HG03280 (cell line): ENCODE data around the gene JAKMIP1.

ENCODE experiments used
- ATAC-seq: cut with Tn5 transposase; IDR thresholded peaks from one replicate; pipeline ENCODE4 v1.9.1; 2021; ENCODE audit warnings: mild to moderate bottlenecking, moderate library complexity; ENCODE audit not compliant: unreplicated experiment

Gene JAKMIP1

GRCh38 chr4:6047130-6047673 lies 153.1 kb downstream of the JAKMIP1 start:
- no peak for ATAC-seq

DNA sequence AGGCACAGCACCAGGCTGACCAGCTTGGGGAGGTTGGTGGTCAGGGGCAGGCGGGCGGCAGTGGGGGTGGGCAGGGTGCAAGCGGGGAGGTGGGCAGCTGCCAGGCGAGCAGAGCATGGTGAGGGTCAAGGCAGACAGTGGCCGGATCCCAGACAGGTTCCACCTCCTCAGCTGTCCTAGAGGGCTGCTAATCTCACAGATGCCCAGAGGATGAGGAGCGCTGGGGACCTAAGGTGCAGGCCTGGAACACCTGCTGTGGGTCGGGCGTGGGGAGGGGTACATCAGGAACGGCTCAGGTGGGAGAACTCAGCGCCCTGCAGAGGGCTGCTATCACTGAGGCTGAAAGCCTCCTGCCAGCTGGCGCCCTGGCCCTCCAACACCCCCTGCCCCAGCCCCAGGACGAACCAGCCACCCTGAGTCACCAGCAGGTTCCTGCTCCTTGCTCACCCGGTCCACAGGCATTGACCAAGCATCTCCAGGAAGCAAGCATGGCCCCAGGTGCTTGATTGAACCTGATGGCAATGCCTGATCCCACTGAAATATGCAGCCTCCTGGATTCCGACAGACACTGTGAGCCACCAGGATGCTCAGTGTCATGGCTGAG lies 153.7 kb downstream of the JAKMIP1 start:
- ATAC-seq: no peak

DNA sequence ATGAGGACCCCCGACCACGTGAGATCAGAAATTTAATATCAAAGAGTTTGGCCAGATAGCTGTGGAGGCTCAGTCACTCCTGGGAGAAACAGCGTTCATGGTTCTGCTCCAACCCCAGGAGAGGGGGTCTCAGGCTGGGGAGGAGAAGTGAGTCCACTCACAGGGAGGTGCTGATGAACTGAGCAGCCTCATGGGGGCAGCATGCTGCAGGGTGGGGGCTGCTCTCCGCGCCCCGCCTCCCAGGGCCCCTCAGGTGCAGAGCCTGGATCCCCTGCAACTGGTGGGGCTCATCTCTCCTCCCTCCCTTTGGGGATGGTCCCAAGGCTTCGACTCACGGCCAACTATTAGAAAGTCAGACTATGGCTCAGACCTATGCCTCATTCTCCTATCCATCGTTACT lies 155.5 kb downstream of the JAKMIP1 start:
- ATAC-seq: no peak

DNA sequence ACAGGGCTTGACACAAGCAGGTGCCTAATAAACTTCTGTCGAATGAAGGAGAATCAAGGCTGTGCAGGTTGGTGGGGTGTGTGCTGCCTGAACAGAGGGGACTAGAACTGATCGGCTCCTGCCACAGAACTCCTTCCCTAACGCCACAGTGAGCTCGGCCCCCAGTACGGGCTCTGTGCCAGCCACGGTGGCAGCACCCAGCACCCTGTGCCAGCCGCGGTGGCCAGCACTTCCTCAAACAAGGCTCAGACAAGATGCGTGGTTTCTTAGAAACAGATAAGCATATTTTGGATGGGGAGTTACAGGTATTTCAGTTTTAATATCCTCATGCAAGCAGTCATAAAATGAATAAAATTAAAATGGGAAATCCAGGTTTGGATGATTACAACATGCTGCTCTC lies 156.1 kb downstream of the JAKMIP1 start:
- ATAC-seq: no peak

- ATAC-seq: no peak
These were observed 156.5 kb downstream of the JAKMIP1 start for GRCh38 chr4:6043843-6044242.

DNA sequence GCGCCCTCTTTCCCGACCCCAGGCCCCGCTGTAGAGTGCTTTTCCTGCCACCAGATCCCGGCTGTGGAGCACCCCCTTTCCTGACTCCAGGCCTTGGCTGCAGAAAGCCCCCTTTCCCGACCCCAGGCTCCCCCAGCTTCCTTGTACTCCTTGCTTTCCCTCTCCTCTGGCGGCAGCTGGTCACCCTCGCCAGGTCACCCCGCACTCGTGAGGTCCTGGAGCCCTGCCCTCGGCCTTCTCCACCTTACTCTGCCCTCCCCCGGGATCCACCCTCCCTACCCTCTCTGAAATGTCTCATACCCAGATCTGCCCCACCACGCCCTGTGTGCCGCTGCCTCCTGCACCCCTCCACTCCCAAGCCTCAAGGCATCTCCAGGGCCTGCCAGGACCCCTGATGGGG lies 157.2 kb downstream of the JAKMIP1 start:
- ATAC-seq: no peak

GRCh38 chr4:6042293-6043063 lies 157.9 kb downstream of the JAKMIP1 start:
- no peak for ATAC-seq

DNA sequence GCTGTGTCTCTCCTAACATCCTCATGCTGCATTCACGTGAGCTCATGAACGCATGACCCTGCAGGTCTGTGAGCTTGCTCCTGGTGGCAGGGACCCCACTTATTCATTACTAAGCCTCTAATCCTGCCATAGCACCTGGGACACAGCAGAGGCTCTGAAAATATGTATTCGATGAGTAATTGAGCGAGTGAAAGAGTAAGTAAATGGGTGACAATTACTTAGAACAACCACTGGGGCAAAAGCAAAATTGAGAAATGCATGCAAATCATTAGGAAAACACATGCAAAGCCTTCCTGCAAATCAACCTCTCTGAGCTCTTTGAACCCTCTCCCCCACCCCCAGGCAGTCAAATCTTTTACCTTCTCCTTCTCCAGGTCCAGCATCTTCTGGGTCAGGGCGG lies 158.5 kb downstream of the JAKMIP1 start:
- ATAC-seq: no peak

DNA sequence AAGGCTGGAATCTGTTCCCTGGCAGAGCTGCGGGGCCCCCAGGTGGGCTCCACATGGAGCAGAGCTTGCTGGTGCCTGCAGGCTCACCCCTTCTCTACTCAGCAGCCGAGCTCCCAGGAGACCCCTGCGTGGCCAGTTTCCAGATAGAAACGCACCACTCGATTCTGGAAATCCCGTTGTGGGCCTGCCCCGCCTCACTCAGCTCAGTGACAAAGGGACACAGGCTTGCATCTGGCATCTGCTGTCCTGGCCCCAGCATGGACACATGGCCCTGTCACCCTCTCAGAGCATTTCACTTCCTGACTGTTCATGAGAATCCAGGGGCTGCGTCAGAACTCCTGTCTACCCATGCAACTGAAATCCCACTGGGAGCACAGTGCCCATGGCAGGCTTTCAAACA lies 161.6 kb downstream of the JAKMIP1 start:
- ATAC-seq: no peak

- ATAC-seq: no peak
These were observed 164.6 kb downstream of the JAKMIP1 start for GRCh38 chr4:6035786-6036185.

- no peak for ATAC-seq
These were observed 167.0 kb downstream of the JAKMIP1 start for GRCh38 chr4:6033381-6033780.

DNA sequence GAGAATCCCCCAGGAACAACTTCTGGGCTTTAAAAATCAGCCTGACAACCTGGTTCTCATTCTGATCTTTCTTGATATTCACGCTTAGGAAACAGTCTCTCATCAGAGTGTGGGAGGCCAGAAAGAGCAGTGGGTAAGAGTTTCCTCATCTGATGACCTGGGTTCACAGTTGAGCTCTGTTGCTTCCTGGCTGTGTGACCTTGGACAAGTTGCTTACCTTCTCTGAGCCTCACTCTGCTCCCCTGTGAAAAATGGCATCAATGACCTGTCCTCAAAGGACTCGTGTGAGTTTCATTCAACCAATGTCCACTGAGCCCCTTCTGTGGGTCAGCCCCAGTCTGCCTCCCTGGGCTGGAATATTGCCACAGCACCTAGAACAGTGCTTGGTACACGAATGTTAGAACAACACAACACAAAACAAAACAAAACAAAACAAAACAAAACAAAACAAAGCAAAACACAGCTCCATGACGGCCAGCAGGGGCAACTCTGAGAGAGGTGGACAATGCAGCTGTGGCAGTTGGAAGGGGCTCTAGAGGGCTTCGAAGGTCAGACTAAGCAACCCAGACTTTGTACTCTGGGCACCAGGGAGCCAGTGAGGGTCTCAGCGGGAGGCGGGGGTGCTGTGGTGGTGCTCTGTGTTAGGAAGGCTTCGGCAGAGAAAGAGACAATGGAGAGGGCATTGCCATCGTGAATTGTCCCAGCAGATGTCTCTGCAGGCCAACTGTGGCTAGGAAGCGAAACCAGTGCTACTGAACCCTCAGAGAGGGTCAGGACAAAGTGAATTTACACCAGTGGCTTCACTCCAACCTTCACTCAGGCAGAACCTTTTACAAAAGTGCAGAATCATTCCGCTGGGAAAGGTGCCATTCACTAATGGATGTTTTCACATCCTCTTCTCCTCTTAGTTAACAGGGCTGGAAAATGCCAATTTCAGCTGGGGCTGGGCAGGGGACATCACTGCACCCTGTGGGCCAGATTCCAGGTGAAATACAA lies 167.8 kb downstream of the JAKMIP1 start:
- ATAC-seq: no peak

DNA sequence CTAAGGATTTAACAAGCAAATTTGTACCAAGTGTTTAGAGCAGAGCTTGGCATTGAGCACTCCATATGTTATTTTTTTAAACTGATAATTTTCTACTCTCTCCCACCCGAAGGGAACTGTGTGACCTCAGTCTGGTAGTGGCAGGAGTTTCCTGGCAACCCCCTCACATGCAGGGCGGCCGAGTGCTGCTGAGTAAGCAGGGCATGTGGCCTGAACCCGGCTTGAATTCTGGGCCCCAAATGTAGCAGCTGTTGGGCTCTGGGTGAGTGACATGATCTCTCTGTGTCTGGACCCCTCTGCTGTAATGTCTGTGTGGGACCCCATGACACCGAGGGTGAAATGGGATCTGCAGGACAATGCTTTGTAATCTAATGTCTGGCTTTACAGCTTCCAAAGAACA lies 168.5 kb downstream of the JAKMIP1 start:
- ATAC-seq: no peak

GRCh38 chr4:6030679-6031078 lies 169.7 kb downstream of the JAKMIP1 start:
- ATAC-seq: no peak

DNA sequence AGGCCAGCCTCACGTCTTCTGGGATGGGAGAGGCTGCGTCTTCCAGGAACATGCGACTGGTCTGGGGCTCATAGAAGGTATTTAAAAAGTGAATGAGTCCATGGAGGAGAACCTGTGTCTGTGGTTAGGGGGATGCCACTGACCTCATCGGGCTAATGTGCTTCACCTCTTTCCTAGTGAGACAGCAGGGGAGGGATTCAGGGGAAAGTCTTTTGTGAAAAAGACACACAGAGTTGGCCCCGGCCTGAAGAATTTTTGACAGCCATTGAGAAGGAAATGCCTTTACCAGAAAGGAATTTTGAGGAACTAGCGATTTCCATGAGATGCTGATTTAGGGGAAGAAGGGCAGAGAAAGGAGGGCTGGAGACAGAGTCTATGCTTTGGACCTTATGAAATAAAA lies 171.1 kb downstream of the JAKMIP1 start:
- ATAC-seq: no peak

GRCh38 chr4:6028168-6028567 lies 172.2 kb downstream of the JAKMIP1 start:
- ATAC-seq: no peak

DNA sequence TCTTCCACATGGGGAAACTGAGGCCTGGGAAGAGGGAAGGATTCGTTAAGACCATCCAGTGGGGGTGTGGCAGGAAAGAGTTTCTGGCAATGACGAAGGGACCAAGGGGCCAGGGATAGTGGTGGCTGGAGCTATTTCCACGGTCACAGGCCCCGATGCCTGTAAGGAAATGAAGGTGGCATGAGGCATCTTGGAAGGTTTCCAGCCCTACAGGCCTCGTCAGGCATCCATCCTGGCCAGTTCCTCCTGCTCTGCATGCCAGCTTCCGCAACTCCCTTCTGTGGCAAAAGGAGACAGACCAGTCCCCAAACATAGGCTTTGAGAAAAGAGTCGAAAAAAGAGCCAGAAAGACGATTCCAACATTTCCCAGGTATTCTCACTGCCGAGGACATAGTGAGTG lies 173.0 kb downstream of the JAKMIP1 start:
- no peak for ATAC-seq

- ATAC-seq: no peak
These were observed 175.9 kb downstream of the JAKMIP1 start for GRCh38 chr4:6024313-6024960.

- ATAC-seq: no peak
These were observed 176.6 kb downstream of the JAKMIP1 start for GRCh38 chr4:6023731-6024130.

GRCh38 chr4:6022607-6023288 lies 177.6 kb downstream of the JAKMIP1 start:
- ATAC-seq: no peak
